Epithelial cell of proximal tubule (primary cell): ENCODE data around the gene PIGU. TPM values are rescaled to one million over a fixed set of nuclear protein-coding genes. Genes with fewer than 3 reads are reported as not detected.

Experiments
- DNase-seq: peaks from one replicate; pipeline ENCODE4 v3.0.0-alpha.2; 2011; ENCODE audit warnings: low read depth
- H3K4me3 ChIP-seq: 2 replicates; pipeline ENCODE4 v1.5.1; 2011; ENCODE audit warnings: low read depth, mild to moderate bottlenecking, low read length
- total RNA-seq: library from RNA; depleted of rRNA; stranded (reverse); fragments of >200 nt; gene quantifications from 2 replicates; pipeline ENCODE4 v1.2.3, GENCODE V29; 2015
- TF ChIP-seq, protein P1 (sequence below): conservative IDR thresholded peaks from 2 replicates; pipeline ENCODE4 v1.5.1; 2012; ENCODE audit warnings: low read depth, mild to moderate bottlenecking, low read length

The PIGU gene
- total RNA-seq, 1 donor from 2014 or later = 30.2 TPM

GRCh38 chr20:34628026-34628425, 48.9 kb downstream of the PIGU start:
- TF ChIP-seq, protein P1, sequence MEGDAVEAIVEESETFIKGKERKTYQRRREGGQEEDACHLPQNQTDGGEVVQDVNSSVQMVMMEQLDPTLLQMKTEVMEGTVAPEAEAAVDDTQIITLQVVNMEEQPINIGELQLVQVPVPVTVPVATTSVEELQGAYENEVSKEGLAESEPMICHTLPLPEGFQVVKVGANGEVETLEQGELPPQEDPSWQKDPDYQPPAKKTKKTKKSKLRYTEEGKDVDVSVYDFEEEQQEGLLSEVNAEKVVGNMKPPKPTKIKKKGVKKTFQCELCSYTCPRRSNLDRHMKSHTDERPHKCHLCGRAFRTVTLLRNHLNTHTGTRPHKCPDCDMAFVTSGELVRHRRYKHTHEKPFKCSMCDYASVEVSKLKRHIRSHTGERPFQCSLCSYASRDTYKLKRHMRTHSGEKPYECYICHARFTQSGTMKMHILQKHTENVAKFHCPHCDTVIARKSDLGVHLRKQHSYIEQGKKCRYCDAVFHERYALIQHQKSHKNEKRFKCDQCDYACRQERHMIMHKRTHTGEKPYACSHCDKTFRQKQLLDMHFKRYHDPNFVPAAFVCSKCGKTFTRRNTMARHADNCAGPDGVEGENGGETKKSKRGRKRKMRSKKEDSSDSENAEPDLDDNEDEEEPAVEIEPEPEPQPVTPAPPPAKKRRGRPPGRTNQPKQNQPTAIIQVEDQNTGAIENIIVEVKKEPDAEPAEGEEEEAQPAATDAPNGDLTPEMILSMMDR = no peak
- no peak overlapping the region for H3K4me3 ChIP-seq
- DNase-seq = no peak

- no peak overlapping the region for H3K4me3 ChIP-seq
- DNase-seq = no peak
- TF ChIP-seq, protein P1 = no peak
These were observed 49.4 kb downstream of the PIGU start for GRCh38 chr20:34627458-34627857.

GRCh38 chr20:34626992-34627391, 49.9 kb downstream of the PIGU start:
- H3K4me3 ChIP-seq = no peak overlapping the region
- DNase-seq = no peak
- TF ChIP-seq, protein P1 = no peak

DNA sequence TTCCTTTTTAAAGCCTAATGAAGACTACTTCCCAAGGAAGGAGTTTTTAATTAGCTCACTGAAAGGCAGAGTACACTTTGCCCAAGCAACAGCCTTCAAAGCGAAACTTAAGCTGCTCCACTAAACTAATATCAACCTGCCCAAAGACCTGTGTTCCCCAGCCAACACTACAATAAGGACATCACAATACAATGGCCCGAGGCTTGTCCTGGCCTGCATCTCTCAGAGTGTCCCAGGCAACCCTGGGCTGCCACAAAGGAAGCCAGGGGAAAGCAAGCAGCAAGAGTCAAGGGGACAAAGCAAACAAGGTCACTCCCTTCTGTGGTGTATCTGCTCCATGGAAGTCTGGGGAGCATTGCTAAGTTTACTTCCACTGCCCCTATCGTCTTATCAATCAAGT, 52.3 kb downstream of the PIGU start:
- TF ChIP-seq, protein P1 = no peak
- DNase-seq = no peak
- no peak overlapping the region for H3K4me3 ChIP-seq

GRCh38 chr20:34622821-34623451, 54.0 kb downstream of the PIGU start:
- TF ChIP-seq, protein P1 = no peak
- H3K4me3 ChIP-seq = no peak overlapping the region
- DNase-seq = no peak

GRCh38 chr20:34621383-34622367, 55.2 kb downstream of the PIGU start:
- DNase-seq = no peak
- TF ChIP-seq, protein P1 = no peak
- no peak overlapping the region for H3K4me3 ChIP-seq
